ENCODE measurements around the gene TNC.
"Not testable (repeated sequence)": the region's sequence is repeated elsewhere in the genome, so short reads cannot be mapped to it uniquely, and the experiment has no call there.

Gene TNC

DNA sequence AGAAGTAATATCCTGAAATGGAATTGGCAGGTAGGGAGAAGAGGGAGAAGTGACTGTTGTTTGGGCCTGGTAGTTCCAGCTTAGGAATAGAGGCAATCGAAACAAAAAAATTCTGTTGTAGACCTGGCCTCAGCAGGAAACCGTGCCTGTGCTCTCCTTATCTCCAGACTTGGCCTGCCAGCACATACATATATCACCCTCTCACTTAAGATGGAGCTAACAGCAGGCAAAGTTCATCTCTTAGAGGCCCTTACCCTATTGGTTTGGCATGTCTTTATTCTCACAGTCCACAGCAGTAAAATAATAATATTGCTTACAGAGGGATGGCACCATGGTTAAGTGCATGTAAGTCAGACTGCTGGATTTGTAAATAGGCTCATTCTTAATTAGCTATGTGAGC lies 19.6 kb upstream of the TNC start:
- in situ Hi-C loops (cut with HindIII; ENCODE audit: low pct_ligation_motif_present, low pct_unique_long_range_greater_than_20kb, low sequenced_read_pairs) = no loop called here
- no peak for DNase-seq

- DNase-seq = no peak
- in situ Hi-C loops (cut with HindIII; ENCODE audit: low pct_ligation_motif_present, low pct_unique_long_range_greater_than_20kb, low sequenced_read_pairs) = no loop called here
These were observed 18.1 kb upstream of the TNC start for GRCh38 chr9:115135821-115136778.

DNA sequence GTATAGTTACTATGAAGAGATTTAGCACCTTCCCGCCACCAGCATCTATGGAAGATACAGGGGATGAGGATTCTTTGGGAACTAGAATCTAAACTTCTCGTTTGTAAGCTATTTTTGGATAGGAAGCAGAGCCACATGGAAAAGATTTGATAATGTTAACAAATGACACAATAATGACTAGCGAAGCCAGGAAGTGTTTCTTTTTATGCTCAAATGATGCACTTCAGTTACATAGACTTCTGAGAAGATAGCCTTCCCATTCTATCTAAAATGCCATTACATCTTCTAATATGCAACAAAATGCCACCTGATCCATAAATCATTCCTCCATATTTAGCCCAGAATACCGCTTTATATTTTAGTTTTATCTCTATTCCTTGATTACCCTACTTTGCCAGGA lies 17.0 kb upstream of the TNC start:
- in situ Hi-C loops (cut with HindIII; ENCODE audit: low pct_ligation_motif_present, low pct_unique_long_range_greater_than_20kb, low sequenced_read_pairs) = no loop called here
- DNase-seq = no peak

DNA sequence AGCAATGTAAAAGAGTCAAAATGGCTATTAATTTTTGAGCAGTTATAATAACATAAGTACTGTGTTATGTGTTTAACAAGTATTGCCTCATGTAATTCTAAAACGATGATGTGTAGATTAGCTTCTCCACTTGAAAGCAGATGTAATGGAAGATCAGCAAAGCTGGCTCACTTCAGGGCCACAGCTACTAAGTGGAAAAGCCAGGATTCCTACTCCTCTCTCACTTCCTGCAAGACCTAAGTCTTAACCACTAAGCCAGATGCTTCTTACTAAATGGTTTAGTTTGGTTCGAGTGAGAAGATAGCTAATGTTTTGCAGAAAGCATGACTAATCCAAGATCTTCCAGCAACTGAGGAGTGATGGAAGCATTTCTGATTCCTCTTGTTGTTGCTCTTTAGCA lies 15.7 kb upstream of the TNC start:
- in situ Hi-C loops (cut with HindIII; ENCODE audit: low pct_ligation_motif_present, low pct_unique_long_range_greater_than_20kb, low sequenced_read_pairs) = no loop called here
- DNase-seq = peak; percentile 85

- DNase-seq = no peak
- in situ Hi-C loops (cut with HindIII; ENCODE audit: low pct_ligation_motif_present, low pct_unique_long_range_greater_than_20kb, low sequenced_read_pairs) = no loop called here
These were observed 14.7 kb upstream of the TNC start for GRCh38 chr9:115132648-115133047.

DNA sequence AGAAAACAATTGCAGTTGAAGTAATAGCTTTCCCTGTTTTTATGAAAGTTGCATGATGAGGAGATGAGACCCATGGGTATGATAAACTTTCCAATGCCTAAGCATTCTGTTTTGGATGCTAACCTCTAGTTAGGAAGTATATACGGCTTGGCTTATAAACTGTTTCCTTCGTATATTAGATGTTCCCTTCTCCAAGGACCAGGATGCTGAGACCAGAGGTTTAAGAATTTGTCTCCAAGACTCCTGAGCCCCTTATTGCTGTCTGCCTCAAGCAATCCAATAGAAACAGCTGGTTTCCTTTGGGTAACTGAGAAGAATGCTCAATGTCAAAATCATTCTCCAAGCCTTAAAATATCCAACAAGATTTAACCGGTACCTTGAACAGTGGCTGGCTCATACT lies 12.2 kb upstream of the TNC start:
- in situ Hi-C loops (cut with HindIII; ENCODE audit: low pct_ligation_motif_present, low pct_unique_long_range_greater_than_20kb, low sequenced_read_pairs) = no loop called here
- DNase-seq = no peak

DNA sequence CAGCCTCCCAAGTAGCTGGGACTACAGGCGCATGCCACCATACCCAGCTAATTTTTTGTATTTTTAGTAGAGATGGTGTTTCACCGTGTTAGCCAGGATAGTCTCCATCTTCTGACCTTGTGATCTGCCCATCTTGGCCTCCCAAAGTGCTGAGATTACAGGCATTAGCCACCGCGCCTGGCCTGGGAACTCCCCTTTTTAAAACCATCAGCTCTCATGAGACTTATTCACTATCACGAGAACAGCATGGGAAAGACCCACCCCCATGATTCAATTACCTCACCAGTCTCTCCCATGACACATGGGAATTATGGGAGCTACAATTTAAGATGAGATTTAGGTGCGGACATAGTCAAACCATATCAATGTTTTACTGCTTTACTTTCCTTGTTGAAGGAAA lies 10.8 kb upstream of the TNC start:
- DNase-seq; in situ Hi-C loops (cut with HindIII; ENCODE audit: low pct_ligation_motif_present, low pct_unique_long_range_greater_than_20kb, low sequenced_read_pairs): not testable (repeated sequence)

DNA sequence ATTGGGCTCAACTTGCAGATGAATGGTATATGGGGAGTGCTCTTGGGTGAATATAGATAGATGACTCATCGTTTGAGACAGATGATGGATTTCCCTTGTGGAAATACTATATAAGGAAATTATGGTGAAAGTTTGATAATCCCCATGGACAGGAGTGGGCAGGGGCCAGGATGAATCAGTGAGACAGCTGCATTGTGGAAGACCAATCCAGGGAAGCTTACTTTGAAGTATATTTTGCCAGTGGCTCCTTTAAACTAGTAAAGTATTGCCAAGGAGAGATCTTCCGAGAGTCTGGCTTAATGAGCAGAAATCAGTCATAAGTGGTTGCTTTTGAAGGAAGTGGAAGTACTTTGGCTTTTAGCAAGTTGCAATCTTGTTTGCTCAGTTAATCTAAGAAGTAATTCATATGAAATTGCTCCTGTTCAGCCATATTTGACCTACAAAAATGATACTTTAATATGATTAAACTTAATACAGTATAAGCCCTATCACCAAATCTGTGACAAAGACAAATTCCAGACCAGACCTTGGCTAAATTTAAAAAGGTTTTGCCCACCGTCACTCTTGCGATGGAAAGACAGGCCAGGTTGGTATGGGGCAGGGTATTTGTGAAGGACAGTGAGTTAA lies 9.3 kb upstream of the TNC start:
- in situ Hi-C loops (cut with HindIII; ENCODE audit: low pct_ligation_motif_present, low pct_unique_long_range_greater_than_20kb, low sequenced_read_pairs) = no loop called here

DNA sequence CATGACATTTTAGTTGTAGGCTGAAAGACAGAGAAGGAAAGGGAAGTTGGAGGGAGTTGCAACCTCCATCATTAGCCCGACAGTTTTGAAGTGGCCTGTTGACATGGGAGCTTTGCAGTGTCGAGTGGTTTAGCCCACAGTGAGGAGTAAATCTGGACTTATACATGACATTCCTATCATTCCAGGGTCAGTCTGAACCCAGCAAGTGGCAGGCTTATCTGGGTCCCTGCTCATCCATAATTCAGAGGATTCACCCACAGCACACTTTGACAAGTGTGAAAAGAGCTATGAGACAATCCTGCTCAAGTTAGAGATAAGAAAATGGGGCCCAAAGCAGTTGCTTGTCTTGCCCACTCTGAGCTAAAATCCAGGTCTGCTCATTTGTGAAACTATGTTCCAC lies 8.4 kb upstream of the TNC start:
- in situ Hi-C loops (cut with HindIII; ENCODE audit: low pct_ligation_motif_present, low pct_unique_long_range_greater_than_20kb, low sequenced_read_pairs) = no loop called here
- no peak for DNase-seq

More for the DNA sequence above, 9.3 kb upstream of the TNC start:
- DNase-seq = no peak

GRCh38 chr9:115122937-115123336 lies 5.0 kb upstream of the TNC start:
- in situ Hi-C loops (cut with HindIII; ENCODE audit: low pct_ligation_motif_present, low pct_unique_long_range_greater_than_20kb, low sequenced_read_pairs) = no loop called here
- DNase-seq = no peak

DNA sequence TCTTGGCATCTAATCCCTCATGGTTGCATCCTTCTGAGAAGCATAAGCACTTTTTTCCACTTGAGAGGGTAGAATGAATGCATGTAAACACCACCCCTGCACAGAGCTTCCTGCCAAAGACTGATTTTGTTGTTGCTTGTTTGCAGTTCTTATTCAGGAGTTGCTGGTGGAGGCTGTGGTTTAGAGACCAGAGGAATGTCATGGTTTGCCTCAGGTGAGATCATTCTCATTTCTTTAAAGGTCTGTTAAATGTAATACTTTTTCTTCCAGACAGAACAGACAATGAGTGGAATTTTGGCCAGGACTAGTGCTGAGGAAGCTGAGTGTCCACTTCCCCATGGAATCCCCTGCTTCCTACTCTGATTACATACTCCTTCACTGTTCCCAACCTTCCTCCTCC lies 3.2 kb upstream of the TNC start:
- in situ Hi-C loops (cut with HindIII; ENCODE audit: low pct_ligation_motif_present, low pct_unique_long_range_greater_than_20kb, low sequenced_read_pairs) = no loop called here
- peak; percentile 44 for DNase-seq

- peak; percentile 85 for DNase-seq
- in situ Hi-C loops (cut with HindIII; ENCODE audit: low pct_ligation_motif_present, low pct_unique_long_range_greater_than_20kb, low sequenced_read_pairs) = no loop called here
These were observed 892 bp upstream of the TNC start for GRCh38 chr9:115118879-115119218.

DNA sequence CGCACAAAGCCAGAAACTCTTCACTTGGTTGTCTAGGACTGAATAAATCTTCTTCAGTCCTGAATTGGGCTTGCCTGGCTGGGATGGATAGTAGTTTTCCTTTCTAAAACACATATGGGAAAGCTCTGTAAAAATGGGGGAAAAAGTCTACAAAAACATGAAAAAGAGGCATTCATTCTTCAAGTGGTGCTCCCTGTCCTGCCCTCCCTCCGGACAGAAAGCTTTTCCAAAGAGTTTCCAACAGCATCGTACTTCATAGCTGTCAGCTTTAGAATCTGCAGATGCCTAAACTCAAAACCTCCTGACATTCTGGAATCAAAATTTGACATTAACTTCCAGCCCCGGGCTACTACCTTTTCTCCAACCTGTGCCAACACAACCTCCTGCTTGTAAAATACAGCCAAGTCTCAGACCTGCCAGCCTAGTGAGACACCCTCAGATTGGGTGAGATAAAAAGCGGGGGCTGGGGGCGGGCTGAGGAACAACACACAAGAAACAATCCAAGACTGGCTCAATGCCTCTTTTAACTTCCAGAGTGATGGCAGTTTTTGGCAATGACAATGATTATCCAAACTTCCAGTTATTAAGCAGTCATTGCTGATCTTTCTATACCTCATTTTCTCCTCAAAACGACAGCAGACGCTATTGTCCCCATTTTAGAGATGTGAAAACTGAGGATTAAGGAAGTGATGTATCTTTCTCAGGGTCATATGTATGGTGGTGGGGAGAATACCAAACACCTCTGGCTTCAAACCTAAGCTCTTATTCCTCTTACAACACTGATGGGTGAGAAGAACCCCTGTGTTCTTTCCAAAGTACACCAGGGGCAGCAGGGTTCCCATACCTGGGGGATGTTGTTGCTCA lies 1.3 kb downstream of the TNC start:
- DNase-seq = no peak
- in situ Hi-C loops (cut with HindIII; ENCODE audit: low pct_ligation_motif_present, low pct_unique_long_range_greater_than_20kb, low sequenced_read_pairs) = no loop called here

DNA sequence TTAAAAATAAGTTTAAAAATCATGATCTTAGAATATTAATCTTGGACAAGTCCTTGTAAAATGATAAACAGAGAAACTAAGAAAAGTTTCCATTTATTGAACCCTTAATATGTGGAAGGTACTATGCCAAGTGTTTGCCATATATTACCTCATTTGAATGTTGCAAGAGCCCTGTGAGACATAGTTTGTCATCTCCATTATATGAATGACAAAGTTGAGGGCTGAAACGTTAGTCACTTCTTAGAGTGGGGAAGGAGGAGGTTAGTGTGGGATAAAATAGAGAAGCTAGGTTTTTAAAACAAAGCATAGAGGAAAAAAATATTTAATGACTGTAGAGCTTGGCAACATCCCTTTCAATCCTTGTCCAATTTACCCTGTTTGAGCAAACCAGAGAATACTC lies 2.0 kb downstream of the TNC start:
- in situ Hi-C loops (cut with HindIII; ENCODE audit: low pct_ligation_motif_present, low pct_unique_long_range_greater_than_20kb, low sequenced_read_pairs) = no loop called here
- DNase-seq = peak; percentile 43

DNA sequence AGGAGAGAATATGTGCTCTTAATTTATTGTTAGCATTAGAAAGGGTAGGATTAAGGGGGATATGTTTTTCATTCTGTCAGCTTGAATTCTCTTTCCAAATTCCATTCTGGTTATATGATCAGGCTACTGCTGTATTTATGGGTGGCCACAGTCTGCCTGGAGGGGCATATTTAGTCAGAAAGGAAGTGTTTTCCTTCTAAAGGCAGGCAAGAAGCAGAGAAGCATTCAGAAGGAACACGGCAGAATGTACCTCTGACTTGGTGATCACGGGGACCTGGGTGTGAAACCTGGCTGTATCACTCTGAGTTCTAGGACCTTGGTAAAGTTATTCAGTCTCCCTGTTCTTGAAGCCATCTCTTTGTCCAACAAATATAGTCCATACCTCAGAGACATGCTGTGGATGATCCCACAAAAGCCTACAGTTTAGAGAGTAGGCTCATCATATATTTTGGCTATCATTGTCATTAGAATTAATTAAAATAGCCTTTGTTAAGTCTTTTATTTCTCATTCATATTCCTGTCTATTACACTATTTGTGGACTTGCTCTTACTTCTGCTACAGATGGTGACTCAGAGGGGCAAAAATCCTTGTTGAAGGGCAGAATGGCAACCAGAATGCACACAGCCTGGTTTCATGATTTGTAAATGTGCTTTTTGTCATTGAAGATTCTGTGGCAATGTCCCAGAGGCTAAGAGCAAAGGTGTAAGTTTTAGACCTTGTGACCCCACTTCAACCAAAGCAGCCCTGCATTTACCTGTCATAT lies 2.7 kb downstream of the TNC start:
- in situ Hi-C loops (cut with HindIII; ENCODE audit: low pct_ligation_motif_present, low pct_unique_long_range_greater_than_20kb, low sequenced_read_pairs) = no loop called here
- no peak for DNase-seq

DNA sequence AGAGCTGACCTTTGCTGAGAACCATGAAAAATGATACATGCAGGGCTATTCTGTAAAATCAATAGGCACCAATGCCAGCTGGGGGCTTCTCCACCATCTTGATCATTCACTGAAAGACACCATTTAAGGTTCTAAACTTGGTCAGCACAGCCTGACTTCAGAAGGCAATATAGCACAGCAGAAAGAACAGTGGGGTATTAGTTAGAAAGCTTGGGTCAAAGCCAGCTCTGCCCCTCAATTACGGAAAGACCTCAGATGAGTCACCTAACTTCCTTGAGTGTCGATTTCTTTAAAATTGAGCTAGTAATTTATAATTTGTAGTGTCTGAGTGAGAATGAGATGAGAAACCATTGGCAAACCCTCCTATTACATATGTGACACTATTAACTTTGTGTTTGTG lies 3.4 kb downstream of the TNC start:
- in situ Hi-C loops (cut with HindIII; ENCODE audit: low pct_ligation_motif_present, low pct_unique_long_range_greater_than_20kb, low sequenced_read_pairs) = no loop called here
- no peak for DNase-seq

DNA sequence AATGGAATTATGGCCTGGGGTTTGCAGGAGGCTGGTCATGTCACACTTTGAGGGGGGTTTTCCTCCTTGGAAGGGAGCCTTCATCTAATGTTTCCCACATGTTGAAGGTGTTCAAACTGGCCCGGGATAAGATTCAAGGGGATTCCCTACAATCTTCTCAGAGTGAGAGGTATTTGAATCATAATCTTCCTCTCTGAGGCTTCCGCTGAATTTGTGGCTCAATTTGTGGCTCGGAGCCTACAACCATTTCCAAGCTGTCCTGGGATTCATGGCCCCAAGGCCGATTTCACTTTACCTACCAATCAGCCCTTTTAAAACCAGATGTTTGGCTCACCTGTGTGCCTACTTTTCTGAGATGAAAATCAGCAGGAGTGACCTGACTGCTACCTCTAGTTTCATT lies 3.9 kb downstream of the TNC start:
- in situ Hi-C loops (cut with HindIII; ENCODE audit: low pct_ligation_motif_present, low pct_unique_long_range_greater_than_20kb, low sequenced_read_pairs) = no loop called here
- no peak for DNase-seq

DNA sequence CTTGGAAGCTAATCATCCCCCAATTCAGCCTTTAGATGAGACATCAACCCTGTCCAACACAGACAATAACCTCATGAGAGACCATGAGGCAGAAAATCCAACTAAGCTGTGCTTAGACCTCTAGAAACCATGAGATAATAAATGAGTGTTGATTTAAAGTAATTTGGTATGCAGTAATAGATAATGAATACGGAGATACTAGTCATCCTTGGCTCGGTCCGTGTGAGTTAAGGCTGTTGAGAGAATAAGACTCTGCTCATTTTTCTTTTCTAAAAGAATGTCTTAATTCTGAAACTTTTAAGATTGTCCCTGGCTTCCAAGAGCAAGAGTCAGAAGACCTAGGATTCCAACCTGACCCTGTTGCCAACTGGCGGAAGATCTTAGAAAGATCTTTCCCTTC lies 6.1 kb downstream of the TNC start:
- DNase-seq = no peak
- in situ Hi-C loops (cut with HindIII; ENCODE audit: low pct_ligation_motif_present, low pct_unique_long_range_greater_than_20kb, low sequenced_read_pairs) = no loop called here

GRCh38 chr9:115109486-115109885 lies 8.5 kb downstream of the TNC start:
- peak; percentile 70 for DNase-seq
- in situ Hi-C loops (cut with HindIII; ENCODE audit: low pct_ligation_motif_present, low pct_unique_long_range_greater_than_20kb, low sequenced_read_pairs) = no loop called here
